ENCODE results near the gene ERVV-1. TPM values are rescaled to one million over a fixed set of nuclear protein-coding genes. Genes with fewer than 3 reads are reported as not detected.
"Not testable (repeated sequence)": the region's sequence is repeated elsewhere in the genome, so short reads cannot be mapped to it uniquely, and the experiment has no call there.

ERVV-1 gene, protein sequence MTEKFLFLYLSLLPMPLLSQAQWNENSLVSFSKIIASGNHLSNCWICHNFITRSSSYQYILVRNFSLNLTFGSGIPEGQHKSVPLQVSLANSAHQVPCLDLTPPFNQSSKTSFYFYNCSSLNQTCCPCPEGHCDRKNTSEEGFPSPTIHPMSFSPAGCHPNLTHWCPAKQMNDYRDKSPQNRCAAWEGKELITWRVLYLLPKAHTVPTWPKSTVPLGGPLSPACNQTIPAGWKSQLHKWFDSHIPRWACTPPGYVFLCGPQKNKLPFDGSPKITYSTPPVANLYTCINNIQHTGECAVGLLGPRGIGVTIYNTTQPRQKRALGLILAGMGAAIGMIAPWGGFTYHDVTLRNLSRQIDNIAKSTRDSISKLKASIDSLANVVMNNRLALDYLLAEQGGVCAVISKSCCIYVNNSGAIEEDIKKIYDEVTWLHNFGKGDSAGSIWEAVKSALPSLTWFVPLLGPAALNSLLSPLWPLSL
- not detected in 2 replicates for total RNA-seq

GRCh38 chr19:53013621-53014020 is at the start of gene ERVV-1:
Gene ERVV-1, plus strand, starts transcription at chr19:53013921. Its CDS starts 170 bp downstream, at chr19:53014091.
- TF ChIP-seq CTCF (conservative IDR thresholded peaks at IDR 0.05; ENCODE audit: low read depth, low read length) = no peak
- no peak for DNase-seq (ENCODE audit: low read depth)
- H3K4me3 ChIP-seq (ENCODE audit: low read depth, low read length) = no peak within 1 kb of the TSS

- H3K4me3 ChIP-seq (ENCODE audit: low read depth, low read length) = no peak overlapping the region
- no peak for DNase-seq (ENCODE audit: low read depth)
- no peak for TF ChIP-seq CTCF (conservative IDR thresholded peaks at IDR 0.05; ENCODE audit: low read depth, low read length)
These were observed 45.9 kb upstream of the ERVV-1 start for GRCh38 chr19:52967772-52968171.

DNA sequence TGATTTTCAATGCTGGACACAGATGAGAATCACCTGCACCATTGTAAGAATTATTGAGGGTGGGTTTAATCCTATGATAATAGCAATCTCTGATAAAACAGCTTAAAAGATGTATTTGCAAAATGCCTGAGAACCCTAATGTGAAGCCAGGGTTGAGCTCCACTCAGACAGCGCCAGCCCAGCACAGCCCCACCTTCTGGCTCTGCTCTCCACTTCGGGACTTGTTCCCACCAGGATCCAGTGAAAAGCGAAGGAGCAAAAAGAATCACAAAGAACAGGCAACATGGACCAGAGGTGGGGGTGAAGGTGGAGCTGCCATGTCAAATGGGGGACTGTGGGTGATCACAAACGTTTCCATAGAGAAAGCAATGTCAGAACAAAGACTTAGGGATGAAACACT is 32.4 kb upstream of the ERVV-1 start:
- no peak for DNase-seq (ENCODE audit: low read depth)
- H3K4me3 ChIP-seq (ENCODE audit: low read depth, low read length) = no peak overlapping the region
- no peak for TF ChIP-seq CTCF (conservative IDR thresholded peaks at IDR 0.05; ENCODE audit: low read depth, low read length)

DNA sequence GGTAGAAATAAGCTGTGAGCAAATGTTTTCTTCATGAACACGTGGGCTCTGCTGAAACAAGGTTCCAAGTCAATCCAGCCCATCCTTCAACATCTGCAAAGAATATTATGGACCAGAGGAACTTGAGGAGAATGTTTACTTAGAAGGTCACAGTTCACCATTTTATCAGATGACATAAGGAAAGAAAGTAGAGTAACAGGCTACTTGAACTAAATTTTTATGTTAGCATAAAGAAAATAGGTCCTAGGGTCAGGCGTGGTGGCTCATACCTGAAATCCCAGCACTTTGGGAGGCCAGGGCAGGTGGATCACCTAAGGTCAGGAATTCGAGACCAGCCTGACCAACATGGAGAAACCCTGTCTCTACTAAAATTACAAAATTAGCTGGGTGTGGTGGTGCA is 30.6 kb upstream of the ERVV-1 start:
- DNase-seq (ENCODE audit: low read depth); H3K4me3 ChIP-seq (ENCODE audit: low read depth, low read length): not testable (repeated sequence)

- no peak for DNase-seq (ENCODE audit: low read depth)
- no peak overlapping the region for H3K4me3 ChIP-seq (ENCODE audit: low read depth, low read length)
- TF ChIP-seq CTCF (conservative IDR thresholded peaks at IDR 0.05; ENCODE audit: low read depth, low read length) = no peak
These were observed 26.5 kb upstream of the ERVV-1 start for GRCh38 chr19:52987221-52987620.

GRCh38 chr19:52988506-52988905 is 25.2 kb upstream of the ERVV-1 start:
- H3K4me3 ChIP-seq (ENCODE audit: low read depth, low read length) = no peak overlapping the region
- no peak for TF ChIP-seq CTCF (conservative IDR thresholded peaks at IDR 0.05; ENCODE audit: low read depth, low read length)
- no peak for DNase-seq (ENCODE audit: low read depth)

- no peak for DNase-seq (ENCODE audit: low read depth)
- H3K4me3 ChIP-seq (ENCODE audit: low read depth, low read length) = no peak overlapping the region
- no peak for TF ChIP-seq CTCF (conservative IDR thresholded peaks at IDR 0.05; ENCODE audit: low read depth, low read length)
These were observed 22.8 kb upstream of the ERVV-1 start for GRCh38 chr19:52990759-52991418.

Data from epithelial cell of proximal tubule (primary cell).